PFSK-1 (cell line): ENCODE results near the gene DMTF1.

ENCODE experiments used
- POLR2AphosphoS5 ChIP-seq: IDR thresholded peaks from 2 replicates; pipeline ENCODE4 v1.6.1; 2012; ENCODE audit warnings: low read depth, mild to moderate bottlenecking, control low read depth, low read length, moderate library complexity
- TAF1 ChIP-seq: IDR thresholded peaks from 2 replicates; pipeline ENCODE4 v1.6.1; 2012; ENCODE audit warnings: low read length, control low read depth, borderline replicate concordance; ENCODE audit not compliant: insufficient read depth
- TF ChIP-seq, protein P1 (sequence below), 2 experiments: IDR thresholded peaks; 2 replicates each; pipeline versions ENCODE4 v1.6.1 to v1.8.0; 2011 to 2012; ENCODE audit warnings: low read depth in 2 of 2, low read length in 2 of 2, control low read depth in 1 of 2, inconsistent platforms in 1 of 2, mild to moderate bottlenecking in 1 of 2, moderate library complexity in 1 of 2; ENCODE audit not compliant: insufficient read depth in 1 of 2

DNA sequence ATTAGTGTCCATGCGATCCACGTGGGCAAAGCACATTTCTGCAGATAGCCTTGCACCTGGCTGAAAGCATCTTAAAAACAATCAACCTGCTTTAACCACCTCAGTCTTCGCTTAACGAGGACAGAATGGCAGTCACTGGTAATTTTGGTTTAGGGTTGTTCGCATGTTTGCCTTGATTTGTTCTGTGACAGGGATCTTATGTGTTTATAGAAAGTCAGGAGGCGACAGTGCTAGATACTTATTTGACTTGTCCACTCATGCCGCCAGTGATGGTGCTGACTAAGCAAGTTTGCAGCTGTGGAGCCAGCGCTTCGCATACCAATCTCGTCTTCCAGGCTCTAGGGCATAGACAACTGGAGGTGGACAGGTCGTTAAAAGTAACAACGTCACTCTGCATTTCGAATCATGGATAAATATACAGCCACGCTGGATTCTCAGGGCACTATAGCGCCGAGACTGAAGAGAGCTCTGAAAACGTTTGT, 68.5 kb downstream of the DMTF1 start:
- TF ChIP-seq POLR2AphosphoS5, result no peak
- TF ChIP-seq TAF1, result no peak
- TF ChIP-seq, protein P1, sequence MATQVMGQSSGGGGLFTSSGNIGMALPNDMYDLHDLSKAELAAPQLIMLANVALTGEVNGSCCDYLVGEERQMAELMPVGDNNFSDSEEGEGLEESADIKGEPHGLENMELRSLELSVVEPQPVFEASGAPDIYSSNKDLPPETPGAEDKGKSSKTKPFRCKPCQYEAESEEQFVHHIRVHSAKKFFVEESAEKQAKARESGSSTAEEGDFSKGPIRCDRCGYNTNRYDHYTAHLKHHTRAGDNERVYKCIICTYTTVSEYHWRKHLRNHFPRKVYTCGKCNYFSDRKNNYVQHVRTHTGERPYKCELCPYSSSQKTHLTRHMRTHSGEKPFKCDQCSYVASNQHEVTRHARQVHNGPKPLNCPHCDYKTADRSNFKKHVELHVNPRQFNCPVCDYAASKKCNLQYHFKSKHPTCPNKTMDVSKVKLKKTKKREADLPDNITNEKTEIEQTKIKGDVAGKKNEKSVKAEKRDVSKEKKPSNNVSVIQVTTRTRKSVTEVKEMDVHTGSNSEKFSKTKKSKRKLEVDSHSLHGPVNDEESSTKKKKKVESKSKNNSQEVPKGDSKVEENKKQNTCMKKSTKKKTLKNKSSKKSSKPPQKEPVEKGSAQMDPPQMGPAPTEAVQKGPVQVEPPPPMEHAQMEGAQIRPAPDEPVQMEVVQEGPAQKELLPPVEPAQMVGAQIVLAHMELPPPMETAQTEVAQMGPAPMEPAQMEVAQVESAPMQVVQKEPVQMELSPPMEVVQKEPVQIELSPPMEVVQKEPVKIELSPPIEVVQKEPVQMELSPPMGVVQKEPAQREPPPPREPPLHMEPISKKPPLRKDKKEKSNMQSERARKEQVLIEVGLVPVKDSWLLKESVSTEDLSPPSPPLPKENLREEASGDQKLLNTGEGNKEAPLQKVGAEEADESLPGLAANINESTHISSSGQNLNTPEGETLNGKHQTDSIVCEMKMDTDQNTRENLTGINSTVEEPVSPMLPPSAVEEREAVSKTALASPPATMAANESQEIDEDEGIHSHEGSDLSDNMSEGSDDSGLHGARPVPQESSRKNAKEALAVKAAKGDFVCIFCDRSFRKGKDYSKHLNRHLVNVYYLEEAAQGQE (IDR thresholded peaks at IDR 0.05; ENCODE audit: insufficient read depth in 1 of 2, low read depth in 2 of 2, low read length in 2 of 2), result no peak
